Globus pallidus (tissue), 1 donor: ENCODE results near the gene SLC12A4.
"Not testable (repeated sequence)": the region's sequence is repeated elsewhere in the genome, so short reads cannot be mapped to it uniquely, and the experiment has no call there.

Source experiments
- DNase-seq: peaks from one replicate; pipeline ENCODE4 v3.0.0-alpha.2; 2015; ENCODE audit warnings: low spot score

The SLC12A4 gene

GRCh38 chr16:67968400-67969253, at the start of gene SLC12A4:
Gene SLC12A4, minus strand, starts transcription at chr16:67968637. Its CDS starts 84 bp downstream, at chr16:67968553.
- DNase-seq = peak; percentile 55

- no peak for DNase-seq
Measured at GRCh38 chr16:68015681-68016080, 47.2 kb upstream of the SLC12A4 start, which contains the start of gene DPEP2NB. Gene DPEP2NB, minus strand, starts transcription at chr16:68015911. Its CDS starts 141 bp downstream, at chr16:68015770.

GRCh38 chr16:68013440-68013839, 45.0 kb upstream of the SLC12A4 start:
- DNase-seq = no peak

GRCh38 chr16:68009872-68010271, 41.4 kb upstream of the SLC12A4 start:
- DNase-seq = not testable (repeated sequence)

- no peak for DNase-seq
Measured at GRCh38 chr16:68009157-68009735, 40.8 kb upstream of the SLC12A4 start.

- DNase-seq = peak; percentile 30
Measured at GRCh38 chr16:68005786-68006286, 37.4 kb upstream of the SLC12A4 start.

- no peak for DNase-seq
Measured at GRCh38 chr16:68005211-68005610, 36.8 kb upstream of the SLC12A4 start.

- DNase-seq = no peak
Measured at GRCh38 chr16:68003031-68003430, 34.6 kb upstream of the SLC12A4 start.

GRCh38 chr16:68000450-68000849, 32.0 kb upstream of the SLC12A4 start:
- DNase-seq = no peak

- DNase-seq = no peak
Measured at GRCh38 chr16:67999985-68000384, 31.5 kb upstream of the SLC12A4 start.

GRCh38 chr16:67998779-67999688, 30.6 kb upstream of the SLC12A4 start, which contains the start of gene DPEP2:
Gene DPEP2, minus strand, starts transcription at chr16:67999484. Its CDS starts 6,272 bp downstream, at chr16:67993212.
- DNase-seq = peak; percentile 36

GRCh38 chr16:67998231-67998778, 29.9 kb upstream of the SLC12A4 start:
- not testable (repeated sequence) for DNase-seq

- no peak for DNase-seq
Measured at GRCh38 chr16:67996666-67997065, 28.2 kb upstream of the SLC12A4 start.

GRCh38 chr16:67995423-67995822, 27.0 kb upstream of the SLC12A4 start:
- DNase-seq = no peak

- not testable (repeated sequence) for DNase-seq
Measured at GRCh38 chr16:67994040-67994408, 25.6 kb upstream of the SLC12A4 start.

- peak; percentile 51 for DNase-seq
Measured at GRCh38 chr16:67993207-67994039, 25.0 kb upstream of the SLC12A4 start.

GRCh38 chr16:67992661-67993206, 24.3 kb upstream of the SLC12A4 start:
- DNase-seq = no peak

- DNase-seq = no peak
Measured at GRCh38 chr16:67990018-67990386, 21.6 kb upstream of the SLC12A4 start.

GRCh38 chr16:67989322-67990017, 21.0 kb upstream of the SLC12A4 start:
- DNase-seq = no peak

- DNase-seq = no peak
Measured at GRCh38 chr16:67988675-67989074, 20.2 kb upstream of the SLC12A4 start.
